Occipital lobe (tissue), 2 donors: ENCODE results near the gene BIVM. TPM values are rescaled to one million over a fixed set of nuclear protein-coding genes. Genes with fewer than 3 reads are reported as not detected.

Source experiments
- DNase-seq: peaks from one replicate; lab custom pipeline; 2025; lab: John Stamatoyannopoulos, UW
- total RNA-seq: library from RNA; depleted of rRNA; stranded (reverse); fragments of >200 nt; gene quantifications from one replicate; pipeline ENCODE4 v1.2.3, GENCODE V29; 2014

Gene BIVM
- total RNA-seq, 1 donor from 2014 or later: 65.2 TPM

DNA sequence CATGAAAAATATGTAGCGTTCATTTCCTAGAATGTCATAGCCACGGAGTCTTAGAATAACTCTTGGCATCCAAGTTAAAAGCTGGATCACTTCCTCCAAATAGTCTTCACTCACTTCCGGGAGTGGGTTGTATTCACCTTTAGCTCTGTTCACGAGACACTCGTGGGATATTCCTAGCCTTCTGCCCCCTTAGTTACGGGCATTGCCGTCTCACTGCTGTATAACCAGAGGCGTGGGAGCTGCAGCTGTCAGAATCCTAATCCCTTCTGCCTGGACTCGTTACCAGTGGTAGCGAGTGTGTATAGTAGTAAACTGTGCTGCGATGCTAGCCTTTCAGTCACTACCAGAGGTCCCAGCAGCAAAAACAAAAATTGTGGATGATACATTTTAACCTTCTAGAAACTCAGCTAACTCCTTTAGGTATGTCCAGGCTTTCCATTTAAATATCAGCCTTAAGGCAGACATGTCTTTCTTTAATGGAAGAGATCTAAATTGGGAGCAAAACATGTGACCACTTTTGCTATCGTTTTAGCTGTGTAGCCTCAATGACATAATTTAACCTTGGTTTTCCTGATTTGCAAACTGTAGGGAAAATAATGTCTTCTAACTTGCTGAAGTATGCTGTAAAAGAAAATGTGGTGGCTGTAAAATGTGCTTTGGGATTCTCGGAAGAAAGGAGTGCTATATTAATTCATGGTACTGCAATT is 81.0 kb downstream of the BIVM start:
- DNase-seq: no peak

DNA sequence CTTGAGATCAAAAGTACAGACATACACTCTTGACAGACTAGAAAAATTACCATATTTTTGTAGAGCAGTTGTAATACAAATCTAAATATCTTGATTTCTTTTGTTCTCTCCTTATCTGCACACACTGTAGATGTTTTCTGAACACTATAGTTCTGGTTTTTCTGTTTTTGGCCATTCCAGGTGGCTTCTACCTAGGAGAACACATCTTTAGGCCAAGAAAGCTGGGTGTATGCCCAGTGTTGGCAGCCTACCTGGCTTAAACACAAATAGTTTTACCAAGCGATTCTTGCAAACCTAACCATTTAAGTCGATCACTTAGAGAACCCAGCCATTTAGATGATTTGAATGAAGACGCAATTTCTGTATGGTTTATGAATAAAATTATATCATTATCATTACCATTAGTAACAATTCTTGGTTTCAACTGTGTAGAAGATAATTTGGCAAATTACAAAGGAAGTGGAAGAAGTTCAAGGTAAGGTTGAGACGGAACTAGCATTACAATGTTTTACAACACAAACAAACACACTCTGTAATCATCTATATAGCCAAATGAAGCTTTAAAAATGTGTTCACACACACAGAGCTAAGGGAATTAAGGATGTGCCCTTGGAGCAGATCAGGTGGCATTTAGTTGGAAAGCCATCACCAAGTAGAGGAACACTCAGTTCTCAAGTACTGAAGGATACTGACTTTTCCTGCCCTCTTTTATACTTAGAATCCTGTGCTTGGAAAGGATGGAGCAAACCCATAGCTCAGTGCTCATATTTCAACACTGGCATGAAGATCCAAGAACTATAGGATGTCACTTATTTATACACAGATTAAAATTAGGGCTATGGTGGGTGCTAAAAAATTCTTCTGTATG is 83.1 kb downstream of the BIVM start:
- no peak for DNase-seq

Other genes starting within 250 kb of the BIVM start
- 68.9 TPM for gene TPP2, start 202.1 kb upstream of the BIVM start, total RNA-seq
- not detected for gene METTL21C, start 104.1 kb upstream of the BIVM start, total RNA-seq
- 12.8 TPM for gene TEX30, start 25.3 kb upstream of the BIVM start, total RNA-seq
- gene POGLUT2, start 143 bp upstream of the BIVM start, total RNA-seq: 11.5 TPM
- 70.0 TPM for gene ERCC5, start 46.9 kb downstream of the BIVM start, total RNA-seq